GM12878 (cell line): Measurements from ENCODE around the gene BPTF.

Experiments used
- POLR2A ChIP-seq: IDR thresholded peaks from 2 replicates; pipeline ENCODE4 v1.6.1; 2011; ENCODE audit warnings: low read depth, mild to moderate bottlenecking, low read length
- RAD21 ChIP-seq: IDR thresholded peaks from 2 replicates; pipeline ENCODE4 v1.6.1; 2011; ENCODE audit warnings: mild to moderate bottlenecking, low read depth, low read length, moderate library complexity; ENCODE audit not compliant: insufficient read depth

- TF ChIP-seq POLR2A (no peak), RAD21 (no peak)
Observed at GRCh38 chr17:67868176-67868575, 42.9 kb downstream of the BPTF start.
